Measurements from ENCODE around the gene GKN2. TPM values are rescaled to one million over a fixed set of nuclear protein-coding genes. Genes with fewer than 3 reads are reported as not detected.

The GKN2 gene
- total and polyA plus RNA-seq, 2 of the 13 experiments (the other 11 are each of a cell fraction or from before 2014, with no cell fraction given), result not detected

DNA sequence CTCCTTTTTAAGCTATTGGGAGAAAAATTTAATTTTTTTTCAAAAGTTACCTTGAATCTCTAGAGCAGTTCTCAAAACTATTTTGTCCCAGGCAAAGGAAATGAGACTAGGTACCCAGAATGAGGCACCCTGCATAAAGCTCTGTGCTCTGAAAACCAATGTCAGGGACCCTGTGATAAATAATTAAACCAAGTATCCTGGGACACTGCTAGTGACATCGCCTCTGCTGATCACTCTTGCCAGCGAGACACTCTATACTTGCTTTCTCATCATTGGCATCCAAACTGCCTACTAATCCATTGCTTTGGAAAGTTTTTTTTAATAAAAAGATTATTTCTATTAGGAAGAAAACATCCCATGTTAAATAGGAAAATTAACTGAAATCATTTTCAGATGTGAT lies 23.2 kb upstream of the GKN2 start:
- H3K36me3 ChIP-seq (replicated peaks in 1 of 2; ENCODE audit: control insufficient read depth in 1 of 2, insufficient read depth in 2 of 2, low read length in 2 of 2), result no peaks in the 10 kb centered on the region
- ATAC-seq (no peak), DNase-seq (ENCODE audit: low spot score) (no peak), FAIRE-seq (no peak)
- H3K79me2 ChIP-seq (ENCODE audit: insufficient read depth, low read length), result no peaks in the 10 kb centered on the region
- intact Hi-C loops (cut with micrococcal nuclease; ENCODE audit: unreplicated experiment), result no loop called here
- POLR2A ChIA-PET, result no interaction called here
- in situ Hi-C loops (cut with HindIII; ENCODE audit: extremely low pct_ligation_motif_present, low pct_unique_long_range_greater_than_20kb), result no loop called here
- H2AFZ ChIP-seq (ENCODE audit: low read length), result no peak overlapping the region
- no TSS peak for BruUV-seq (replicated peaks)
- 5% methylated on average over 2 of the region's 2 CpGs for WGBS (ENCODE audit: low lambda C conversion rate)
- H4K20me1 ChIP-seq (ENCODE audit: insufficient read depth, low read length), result no peaks in the 10 kb centered on the region
- no peak for TF ChIP-seq ZZZ3 (CRISPR knock-in tag; IDR thresholded peaks at IDR 0.05; ENCODE audit: borderline replicate concordance)
- no peak for TF ChIP-seq SATB2 (CRISPR knock-in tag; IDR thresholded peaks at IDR 0.05)
- no peak for TF ChIP-seq ZNF7 (CRISPR knock-in tag; IDR thresholded peaks at IDR 0.05)
- TF ChIP-seq NBN (conservative IDR thresholded peaks at IDR 0.05), result no peak
- TF ChIP-seq, protein P1, sequence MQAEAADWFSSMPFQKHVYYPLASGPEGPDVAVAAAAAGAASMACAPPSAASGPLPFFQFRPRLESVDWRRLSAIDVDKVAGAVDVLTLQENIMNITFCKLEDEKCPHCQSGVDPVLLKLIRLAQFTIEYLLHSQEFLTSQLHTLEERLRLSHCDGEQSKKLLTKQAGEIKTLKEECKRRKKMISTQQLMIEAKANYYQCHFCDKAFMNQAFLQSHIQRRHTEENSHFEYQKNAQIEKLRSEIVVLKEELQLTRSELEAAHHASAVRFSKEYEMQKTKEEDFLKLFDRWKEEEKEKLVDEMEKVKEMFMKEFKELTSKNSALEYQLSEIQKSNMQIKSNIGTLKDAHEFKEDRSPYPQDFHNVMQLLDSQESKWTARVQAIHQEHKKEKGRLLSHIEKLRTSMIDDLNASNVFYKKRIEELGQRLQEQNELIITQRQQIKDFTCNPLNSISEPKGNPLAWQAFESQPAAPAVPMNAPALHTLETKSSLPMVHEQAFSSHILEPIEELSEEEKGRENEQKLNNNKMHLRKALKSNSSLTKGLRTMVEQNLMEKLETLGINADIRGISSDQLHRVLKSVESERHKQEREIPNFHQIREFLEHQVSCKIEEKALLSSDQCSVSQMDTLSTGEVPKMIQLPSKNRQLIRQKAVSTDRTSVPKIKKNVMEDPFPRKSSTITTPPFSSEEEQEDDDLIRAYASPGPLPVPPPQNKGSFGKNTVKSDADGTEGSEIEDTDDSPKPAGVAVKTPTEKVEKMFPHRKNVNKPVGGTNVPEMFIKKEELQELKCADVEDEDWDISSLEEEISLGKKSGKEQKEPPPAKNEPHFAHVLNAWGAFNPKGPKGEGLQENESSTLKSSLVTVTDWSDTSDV (CRISPR knock-in tag; IDR thresholded peaks at IDR 0.05), result no peak
- TF ChIP-seq, protein P2, sequence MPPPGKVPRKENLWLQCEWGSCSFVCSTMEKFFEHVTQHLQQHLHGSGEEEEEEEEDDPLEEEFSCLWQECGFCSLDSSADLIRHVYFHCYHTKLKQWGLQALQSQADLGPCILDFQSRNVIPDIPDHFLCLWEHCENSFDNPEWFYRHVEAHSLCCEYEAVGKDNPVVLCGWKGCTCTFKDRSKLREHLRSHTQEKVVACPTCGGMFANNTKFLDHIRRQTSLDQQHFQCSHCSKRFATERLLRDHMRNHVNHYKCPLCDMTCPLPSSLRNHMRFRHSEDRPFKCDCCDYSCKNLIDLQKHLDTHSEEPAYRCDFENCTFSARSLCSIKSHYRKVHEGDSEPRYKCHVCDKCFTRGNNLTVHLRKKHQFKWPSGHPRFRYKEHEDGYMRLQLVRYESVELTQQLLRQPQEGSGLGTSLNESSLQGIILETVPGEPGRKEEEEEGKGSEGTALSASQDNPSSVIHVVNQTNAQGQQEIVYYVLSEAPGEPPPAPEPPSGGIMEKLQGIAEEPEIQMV (CRISPR knock-in tag; IDR thresholded peaks at IDR 0.05; ENCODE audit: low read depth), result no peak
- no peak for TF ChIP-seq ZNF569 (CRISPR knock-in tag; IDR thresholded peaks at IDR 0.05; ENCODE audit: borderline replicate concordance)
- no peak for TF ChIP-seq SRF (IDR thresholded peaks at IDR 0.05; ENCODE audit: low read depth, low read length)
- TF ChIP-seq ZNF562 (CRISPR knock-in tag; IDR thresholded peaks at IDR 0.05; ENCODE audit: borderline replicate concordance), result no peak
- TF ChIP-seq SMARCC2 (IDR thresholded peaks at IDR 0.05), result no peak
- TF ChIP-seq, protein P3, sequence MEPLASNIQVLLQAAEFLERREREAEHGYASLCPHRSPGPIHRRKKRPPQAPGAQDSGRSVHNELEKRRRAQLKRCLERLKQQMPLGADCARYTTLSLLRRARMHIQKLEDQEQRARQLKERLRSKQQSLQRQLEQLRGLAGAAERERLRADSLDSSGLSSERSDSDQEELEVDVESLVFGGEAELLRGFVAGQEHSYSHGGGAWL (CRISPR knock-in tag; IDR thresholded peaks at IDR 0.05), result no peak
- TF ChIP-seq, protein P4, sequence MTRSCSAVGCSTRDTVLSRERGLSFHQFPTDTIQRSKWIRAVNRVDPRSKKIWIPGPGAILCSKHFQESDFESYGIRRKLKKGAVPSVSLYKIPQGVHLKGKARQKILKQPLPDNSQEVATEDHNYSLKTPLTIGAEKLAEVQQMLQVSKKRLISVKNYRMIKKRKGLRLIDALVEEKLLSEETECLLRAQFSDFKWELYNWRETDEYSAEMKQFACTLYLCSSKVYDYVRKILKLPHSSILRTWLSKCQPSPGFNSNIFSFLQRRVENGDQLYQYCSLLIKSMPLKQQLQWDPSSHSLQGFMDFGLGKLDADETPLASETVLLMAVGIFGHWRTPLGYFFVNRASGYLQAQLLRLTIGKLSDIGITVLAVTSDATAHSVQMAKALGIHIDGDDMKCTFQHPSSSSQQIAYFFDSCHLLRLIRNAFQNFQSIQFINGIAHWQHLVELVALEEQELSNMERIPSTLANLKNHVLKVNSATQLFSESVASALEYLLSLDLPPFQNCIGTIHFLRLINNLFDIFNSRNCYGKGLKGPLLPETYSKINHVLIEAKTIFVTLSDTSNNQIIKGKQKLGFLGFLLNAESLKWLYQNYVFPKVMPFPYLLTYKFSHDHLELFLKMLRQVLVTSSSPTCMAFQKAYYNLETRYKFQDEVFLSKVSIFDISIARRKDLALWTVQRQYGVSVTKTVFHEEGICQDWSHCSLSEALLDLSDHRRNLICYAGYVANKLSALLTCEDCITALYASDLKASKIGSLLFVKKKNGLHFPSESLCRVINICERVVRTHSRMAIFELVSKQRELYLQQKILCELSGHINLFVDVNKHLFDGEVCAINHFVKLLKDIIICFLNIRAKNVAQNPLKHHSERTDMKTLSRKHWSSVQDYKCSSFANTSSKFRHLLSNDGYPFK (CRISPR knock-in tag; IDR thresholded peaks at IDR 0.05; ENCODE audit: borderline replicate concordance), result no peak
- TF ChIP-seq ZNF136 (CRISPR knock-in tag; IDR thresholded peaks at IDR 0.05; ENCODE audit: low read depth), result no peak
- TF ChIP-seq U2AF1 (optimal IDR thresholded peaks at IDR 0.05; ENCODE audit: low read depth, low read length), result no peak
- TF ChIP-seq, protein P5, sequence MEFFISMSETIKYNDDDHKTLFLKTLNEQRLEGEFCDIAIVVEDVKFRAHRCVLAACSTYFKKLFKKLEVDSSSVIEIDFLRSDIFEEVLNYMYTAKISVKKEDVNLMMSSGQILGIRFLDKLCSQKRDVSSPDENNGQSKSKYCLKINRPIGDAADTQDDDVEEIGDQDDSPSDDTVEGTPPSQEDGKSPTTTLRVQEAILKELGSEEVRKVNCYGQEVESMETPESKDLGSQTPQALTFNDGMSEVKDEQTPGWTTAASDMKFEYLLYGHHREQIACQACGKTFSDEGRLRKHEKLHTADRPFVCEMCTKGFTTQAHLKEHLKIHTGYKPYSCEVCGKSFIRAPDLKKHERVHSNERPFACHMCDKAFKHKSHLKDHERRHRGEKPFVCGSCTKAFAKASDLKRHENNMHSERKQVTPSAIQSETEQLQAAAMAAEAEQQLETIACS (CRISPR knock-in tag; IDR thresholded peaks at IDR 0.05), result no peak
- TF ChIP-seq FOXA3 (CRISPR knock-in tag; IDR thresholded peaks at IDR 0.05), result no peak
- TF ChIP-seq ZBTB8A (CRISPR knock-in tag; IDR thresholded peaks at IDR 0.05; ENCODE audit: borderline replicate concordance, low read depth), result no peak
- TF ChIP-seq ISL2 (CRISPR knock-in tag; IDR thresholded peaks at IDR 0.05), result no peak
- no peaks in the 10 kb centered on the region for H3K4me1 ChIP-seq (ENCODE audit: insufficient read depth, low read length)
- CTCF ChIA-PET (ENCODE audit: low intra/inter-chr PET ratio, low total read pairs), result no interaction called here
- peaks cover 0 to 30% of the 10 kb centered on the region in 2 experiments; a peak in 3 of 5 replicates for H3K27me3 ChIP-seq (ENCODE audit: control insufficient read depth in 1 of 2, insufficient read depth in 2 of 2, low read length in 2 of 2)
- no peak overlapping the region for H3K27ac ChIP-seq (ENCODE audit: extremely low read length, insufficient read depth, low read length)
- no peak overlapping the region for H3K4me2 ChIP-seq (ENCODE audit: low read depth, low read length)
- H3K4me3 ChIP-seq (replicated peaks in 1 of 3; ENCODE audit: insufficient read depth in 1 of 3, low read depth in 2 of 3, low read length in 3 of 3), result no peak overlapping the region
- H3K9me3 ChIP-seq (ENCODE audit: low read length), result no peaks in the 10 kb centered on the region
- H3K9ac ChIP-seq (ENCODE audit: insufficient read depth, low read depth, low read length), result no peak overlapping the region
